Inflammatory macrophage treated with lipopolysaccharide for 1 hour (primary cell): ENCODE data around the gene GNPTAB.
A peak's percentile ranks its signal among the peaks of the same experiment; 100 is the strongest.

Experiments used
- DNase-seq, 2 donors: peaks; one replicate each; pipeline ENCODE4 v3.0.0-alpha.2; 2020 to 2022

Gene GNPTAB

DNA sequence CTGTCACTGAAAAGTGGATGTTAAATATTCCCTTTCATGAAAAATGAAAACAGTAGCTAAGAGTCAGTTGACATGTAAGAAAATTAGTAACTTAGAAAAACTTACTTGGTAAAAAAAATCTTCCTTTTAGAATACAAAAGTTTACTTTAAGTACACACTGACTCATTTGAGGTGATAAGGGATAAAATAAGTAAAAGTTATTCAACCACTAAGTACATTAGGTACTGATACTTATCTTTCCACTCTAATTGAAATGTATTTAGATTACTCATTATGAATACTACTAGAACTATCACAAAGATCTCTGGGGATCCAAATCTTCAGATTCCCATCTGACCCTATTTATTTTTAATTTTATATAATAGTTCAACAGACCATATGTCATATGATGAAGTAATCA lies 103.7 kb downstream of the GNPTAB start:
- no peak for DNase-seq

DNA sequence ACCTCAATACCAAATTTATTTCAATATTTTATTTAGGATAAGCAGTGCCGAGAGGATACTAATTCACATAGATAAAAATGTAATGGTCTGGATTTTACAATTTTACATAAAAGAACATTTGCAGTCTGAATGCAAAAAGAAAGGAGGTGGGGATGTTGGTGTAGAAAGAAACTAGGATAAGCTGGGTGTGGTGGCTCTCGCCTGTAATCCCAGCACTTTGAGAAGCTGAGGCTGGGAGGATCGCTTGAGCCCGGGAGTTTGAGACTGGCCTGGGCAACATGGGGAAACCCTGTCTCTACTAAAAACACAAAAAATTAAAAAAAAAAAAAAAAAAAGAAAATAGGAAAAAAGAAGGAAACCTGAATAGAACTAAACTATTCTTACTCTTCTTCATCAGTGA lies 108.4 kb downstream of the GNPTAB start:
- DNase-seq: no peak

DNA sequence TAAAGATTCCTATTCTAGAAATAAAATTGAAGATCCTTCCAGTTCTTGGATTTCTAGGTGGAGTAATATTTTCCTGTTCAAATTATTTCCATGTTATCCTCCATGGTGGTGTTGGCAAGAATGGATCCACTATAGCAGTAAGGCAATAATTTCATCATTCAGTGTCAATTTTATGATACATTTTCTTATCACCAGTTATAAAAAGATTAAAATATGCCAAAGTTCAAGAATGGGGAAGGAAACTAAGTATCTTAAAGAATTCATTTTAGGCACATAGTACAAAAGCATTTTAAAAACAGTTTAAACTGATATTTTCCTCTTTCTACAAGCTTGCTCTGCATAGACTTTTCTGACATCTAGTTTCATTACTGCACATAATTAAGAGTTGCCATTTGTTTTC lies 110.6 kb downstream of the GNPTAB start:
- DNase-seq: no peak

GRCh38 chr12:101719566-101719965 lies 111.2 kb downstream of the GNPTAB start:
- DNase-seq: no peak

- DNase-seq: peak; percentile 38 to 42
Measured at GRCh38 chr12:101714877-101715444, 115.8 kb downstream of the GNPTAB start.

GRCh38 chr12:101713930-101714329 lies 116.8 kb downstream of the GNPTAB start:
- no peak for DNase-seq

DNA sequence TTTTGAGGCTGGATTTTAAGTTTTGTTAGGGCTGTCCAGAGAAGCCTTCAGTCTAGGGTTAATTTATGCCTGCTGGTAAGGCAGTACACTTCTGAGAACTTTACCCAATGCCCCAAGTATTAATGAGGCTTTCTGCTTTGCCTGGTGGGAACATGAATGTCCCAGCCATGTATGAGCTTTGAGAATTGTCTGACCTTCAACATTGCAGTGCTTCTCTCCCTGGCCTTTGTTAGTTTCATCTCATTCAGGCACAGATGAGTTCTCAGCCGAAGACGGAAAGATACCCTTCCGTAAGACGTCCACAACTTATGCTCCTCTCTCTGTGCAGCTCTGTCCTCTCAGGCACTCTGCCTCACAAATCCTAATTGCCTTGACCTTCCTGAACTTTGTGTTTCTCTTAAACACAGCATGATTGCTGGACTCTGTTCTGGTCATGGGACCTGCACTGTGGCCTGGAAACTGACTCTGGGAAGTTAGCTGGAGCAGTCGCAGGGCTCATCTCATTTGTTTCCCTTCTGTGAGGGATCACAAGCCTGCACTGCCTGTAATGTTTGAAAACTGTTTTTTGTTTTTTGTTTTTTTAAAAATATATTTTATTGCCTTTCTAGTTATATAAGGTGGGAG lies 117.6 kb downstream of the GNPTAB start:
- peak in 1 of 2 donors; percentile 18 for DNase-seq

GRCh38 chr12:101710288-101710687 lies 120.5 kb downstream of the GNPTAB start:
- no peak for DNase-seq

DNA sequence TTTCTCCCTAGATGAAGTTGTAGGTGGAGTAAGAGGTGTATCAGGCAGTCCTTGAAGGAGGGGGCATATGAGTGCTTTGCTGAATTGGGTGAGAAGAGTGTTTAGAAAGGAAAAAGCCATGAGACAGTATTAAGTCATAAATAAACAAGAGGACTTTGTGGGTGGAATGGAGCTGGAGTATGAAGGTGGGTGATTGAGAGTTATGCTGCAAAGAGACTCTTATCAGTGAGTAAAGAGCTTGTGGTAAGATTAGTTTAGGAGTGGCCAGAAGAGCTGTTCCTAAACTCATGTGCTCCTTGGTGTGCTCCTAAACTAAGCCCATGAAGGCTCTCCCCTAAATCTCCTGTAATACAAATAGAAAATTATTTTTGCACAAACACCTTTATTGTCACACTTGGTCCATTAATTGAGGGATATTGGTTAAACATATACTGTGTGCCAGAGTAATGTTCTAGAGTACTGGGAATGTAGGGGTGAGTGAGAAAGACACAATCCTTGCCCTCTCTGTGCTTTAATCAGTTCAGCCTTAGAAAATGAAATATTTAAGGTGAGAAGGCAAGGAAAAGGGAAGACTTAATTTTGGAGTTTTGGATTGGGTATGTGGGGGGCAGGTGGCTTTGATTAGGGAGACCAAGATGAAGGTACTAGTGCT lies 123.5 kb downstream of the GNPTAB start:
- no peak for DNase-seq

DNA sequence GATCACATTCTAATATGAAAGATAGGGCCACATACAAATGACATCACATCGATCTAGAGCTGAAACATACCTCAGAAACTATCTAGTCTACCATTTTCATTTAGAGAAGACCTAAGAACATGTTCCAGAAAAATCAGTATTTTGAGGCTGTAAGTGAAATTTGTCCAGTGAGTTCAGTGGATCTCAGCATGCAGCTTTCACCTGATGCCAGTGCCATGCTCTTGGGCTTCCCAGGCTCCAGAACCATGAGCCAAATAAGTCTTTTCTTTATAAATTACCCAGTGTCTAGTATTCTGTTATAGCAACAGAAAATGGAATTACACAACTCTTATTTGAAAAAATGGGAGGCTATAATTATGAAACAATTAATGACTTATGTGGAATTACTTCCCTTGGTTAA lies 124.4 kb downstream of the GNPTAB start:
- DNase-seq: no peak

- DNase-seq: no peak
Measured at GRCh38 chr12:101703487-101703886, 127.3 kb downstream of the GNPTAB start.

DNA sequence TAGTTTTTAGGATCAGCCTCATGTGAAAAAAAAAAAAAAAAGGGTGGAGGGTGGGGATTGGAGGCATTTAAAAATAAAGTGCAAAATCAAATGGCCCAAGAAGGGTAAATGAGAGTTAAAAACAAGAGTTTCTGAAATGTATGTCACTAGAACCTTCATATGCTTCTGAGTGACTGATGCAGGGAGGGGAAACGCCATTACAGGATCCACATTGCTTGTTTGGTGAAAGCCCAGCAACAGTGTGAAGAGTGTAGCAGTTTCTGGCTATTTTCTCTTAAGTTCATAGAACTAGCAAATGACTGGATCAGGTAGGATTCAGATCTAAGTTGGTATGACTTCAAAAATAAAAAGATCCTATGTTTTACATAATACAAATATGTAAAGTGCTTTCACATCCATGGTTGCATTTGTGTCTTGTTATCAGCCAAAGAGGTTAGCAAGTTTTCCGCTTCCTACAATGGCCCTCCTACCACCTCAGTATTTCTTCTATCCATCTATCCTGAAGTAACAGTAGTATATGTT lies 130.4 kb downstream of the GNPTAB start:
- no peak for DNase-seq

- DNase-seq: no peak
Measured at GRCh38 chr12:101698800-101699347, 131.9 kb downstream of the GNPTAB start.

GRCh38 chr12:101697930-101698799 lies 132.6 kb downstream of the GNPTAB start:
- DNase-seq: peak in 1 of 2 donors; percentile 11

DNA sequence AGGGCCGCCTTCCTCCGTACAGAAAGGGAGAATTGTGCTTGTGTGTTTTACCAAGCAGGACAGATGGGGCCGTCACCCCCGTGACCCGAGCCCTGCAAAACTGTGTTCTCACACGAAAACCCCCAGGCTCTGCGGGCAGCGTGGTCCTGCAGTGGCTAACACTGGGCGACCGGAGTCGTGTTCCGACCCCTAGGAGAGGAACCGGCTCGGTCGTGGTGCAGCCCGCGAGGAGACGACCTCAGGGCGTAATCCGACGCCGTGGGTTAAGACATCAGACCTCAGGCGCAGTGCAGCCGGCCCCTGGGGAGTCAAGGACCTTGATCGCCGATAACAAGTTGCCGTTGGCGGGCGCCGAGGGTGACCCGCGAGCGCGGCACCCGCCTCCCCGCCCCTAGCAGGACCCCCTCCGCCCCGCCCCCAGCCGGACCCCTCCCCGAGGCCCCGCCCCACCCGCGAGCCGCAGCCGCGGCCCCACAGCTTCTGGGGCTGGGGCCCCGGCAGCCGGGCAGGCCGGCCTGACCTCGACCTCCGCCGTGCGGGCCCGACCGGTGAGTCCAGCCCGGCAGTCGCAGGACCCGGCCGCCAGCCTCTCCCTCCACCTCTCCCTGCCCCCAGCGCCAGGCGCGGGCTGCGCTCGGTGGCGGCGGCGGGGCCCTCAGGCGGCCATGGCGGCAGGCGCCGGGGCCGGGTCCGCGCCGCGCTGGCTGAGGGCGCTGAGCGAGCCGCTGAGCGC lies 133.4 kb downstream of the GNPTAB start, which contains the start of gene CHPT1:
TSS of gene CHPT1 (plus strand) at position 444 of the 733 bp plus-strand sequence. CDS start at position 666, 222 bp downstream.
- DNase-seq: peak; percentile 30 to 31

DNA sequence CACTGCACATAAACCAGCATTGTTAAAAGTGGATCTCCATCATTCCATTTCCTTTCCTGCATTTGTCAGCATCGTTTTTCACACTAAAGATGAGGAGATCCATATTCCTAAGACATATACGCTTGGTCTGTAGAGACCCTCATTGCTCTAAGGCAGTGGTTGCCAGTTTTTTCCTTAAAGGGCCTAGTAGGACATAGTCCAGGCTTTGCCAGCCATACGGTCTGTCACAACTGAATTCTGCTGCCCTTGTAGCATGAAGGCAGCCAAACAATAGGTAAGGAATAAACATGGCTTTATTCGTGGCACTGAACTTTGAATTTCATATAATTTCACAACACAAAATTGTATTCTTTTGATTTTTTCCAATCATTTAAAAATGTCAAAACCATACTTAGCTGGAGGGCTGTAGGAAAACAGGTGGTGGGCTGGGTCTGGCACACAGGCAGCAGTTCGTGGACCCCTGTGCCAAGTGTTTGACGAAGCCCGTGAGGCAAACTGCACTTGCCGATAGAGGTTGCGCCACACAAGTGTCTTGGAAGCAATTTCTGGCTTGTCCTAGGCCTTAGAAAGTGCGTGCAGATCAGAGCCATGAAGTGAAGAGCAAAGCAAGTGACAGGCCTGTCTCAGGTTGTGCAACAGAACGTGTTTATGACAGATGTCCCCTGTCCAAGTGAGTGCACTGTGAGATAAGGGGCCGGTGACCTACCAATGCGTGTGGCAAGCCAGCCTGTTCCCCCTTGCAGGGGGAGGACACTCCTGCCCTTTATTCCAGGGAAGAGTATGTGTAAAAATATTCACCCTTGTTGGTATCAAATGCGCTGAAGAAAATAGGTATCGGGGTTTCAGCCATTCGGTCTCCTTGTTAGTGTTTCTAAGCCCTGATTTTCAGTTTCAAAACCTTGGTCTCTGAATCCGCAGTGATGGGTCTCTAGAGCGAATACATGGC lies 134.2 kb downstream of the GNPTAB start:
- peak; percentile 31 to 37 for DNase-seq

DNA sequence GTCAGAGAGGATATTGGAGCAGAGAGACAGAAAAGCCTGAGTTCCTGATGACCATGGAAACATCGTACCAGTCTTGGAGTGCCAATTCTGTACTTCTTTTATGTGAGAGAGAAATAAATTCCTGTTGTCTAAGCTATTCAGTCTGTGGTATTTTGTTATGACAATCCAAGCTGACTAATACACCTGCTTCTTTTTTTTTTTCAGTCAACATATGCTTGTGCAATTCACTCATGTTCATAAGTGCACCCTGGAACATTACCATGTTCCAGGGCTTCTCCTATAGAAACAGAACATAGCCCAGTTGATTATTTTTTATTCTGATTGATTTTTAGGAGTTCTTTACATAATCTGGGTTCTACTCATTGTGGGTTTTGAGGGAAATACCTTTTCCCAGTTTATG lies 135.1 kb downstream of the GNPTAB start:
- no peak for DNase-seq
